GM21825 (cell line): ENCODE data around the gene SRSF10.
A peak's percentile ranks its signal among the peaks of the same experiment; 100 is the strongest.
"Not testable (repeated sequence)": the region's sequence is repeated elsewhere in the genome, so short reads cannot be mapped to it uniquely, and the experiment has no call there.

Experiments used
- ATAC-seq: cut with Tn5 transposase; IDR thresholded peaks from one replicate; pipeline ENCODE4 v1.9.1; 2021; ENCODE audit warnings: mild to moderate bottlenecking, moderate library complexity; ENCODE audit not compliant: unreplicated experiment

SRSF10 gene

DNA sequence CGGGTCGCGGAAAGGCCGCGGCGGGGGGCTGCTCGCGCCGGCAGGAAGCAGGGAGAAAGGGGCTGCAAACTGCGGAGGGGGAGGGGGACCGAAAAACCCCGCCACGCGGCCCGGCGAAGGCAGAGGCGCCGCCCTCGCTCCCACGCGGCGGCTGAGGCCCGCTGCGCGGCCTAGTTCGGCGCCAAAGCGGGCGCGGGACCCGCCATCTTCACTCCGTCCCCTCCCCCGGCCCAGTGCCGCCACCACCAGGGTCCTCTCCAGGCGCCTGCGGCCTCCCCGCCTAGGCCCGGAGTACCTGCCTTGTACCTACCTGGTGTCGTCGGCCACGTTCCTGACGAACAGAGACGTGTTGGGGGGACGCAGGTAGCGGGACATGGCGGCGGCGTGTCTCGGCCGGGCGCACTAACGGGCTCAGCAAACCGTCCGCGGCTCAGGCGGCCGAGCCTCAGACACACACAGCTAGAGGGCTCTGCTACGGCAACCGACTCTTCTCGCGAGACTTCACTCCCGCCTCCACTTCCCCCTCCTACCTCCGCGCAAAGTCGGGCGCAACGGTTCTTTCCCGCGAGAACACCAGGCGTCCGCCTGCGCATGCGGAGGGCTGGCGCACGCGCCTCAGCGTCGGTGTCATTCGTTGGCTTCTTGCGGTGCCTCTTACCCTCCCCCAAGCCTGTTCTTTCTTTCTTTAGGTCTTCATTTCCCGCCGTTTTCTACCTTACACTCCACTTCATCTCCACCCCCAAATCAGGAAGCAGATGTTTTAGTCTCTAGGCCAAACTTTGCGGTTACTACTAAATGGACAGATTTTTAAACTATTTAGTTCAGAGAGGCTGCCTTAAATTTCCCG is at the start of gene SRSF10:
SRSF10 (minus strand) TSS at position 447 of the 847 bp plus-strand sequence; CDS start at position 375, 72 bp downstream.
- ATAC-seq = peak; percentile 86

DNA sequence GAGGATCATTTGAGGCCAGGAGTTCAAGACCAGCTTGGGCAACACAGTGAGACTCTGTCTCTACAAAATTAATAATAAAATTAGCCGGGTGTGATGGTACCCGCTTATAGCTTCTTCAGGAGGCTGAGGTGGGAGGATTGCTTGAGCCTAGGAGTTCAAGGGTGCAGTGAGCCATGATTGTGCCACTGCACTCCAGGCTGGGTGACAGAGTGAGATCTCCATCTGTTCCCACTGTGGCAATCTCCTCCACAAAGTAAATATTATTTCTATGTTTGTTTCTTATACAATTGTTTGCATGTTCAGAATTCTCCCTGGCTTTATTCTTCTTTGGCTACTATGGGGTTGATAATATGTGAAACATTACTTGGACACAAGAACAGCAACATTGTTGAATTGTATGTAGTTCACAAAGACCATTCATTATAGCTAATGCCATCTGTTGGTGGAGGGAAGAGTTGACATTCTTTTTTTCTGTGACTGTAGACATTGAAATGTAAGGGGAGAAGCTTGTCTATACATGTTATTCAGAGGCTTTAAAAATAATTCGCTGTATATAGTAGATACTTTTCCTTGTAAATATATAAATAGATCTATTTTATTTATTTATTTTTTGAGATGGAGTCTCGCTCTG is 47.8 kb upstream of the SRSF10 start:
- no peak for ATAC-seq

DNA sequence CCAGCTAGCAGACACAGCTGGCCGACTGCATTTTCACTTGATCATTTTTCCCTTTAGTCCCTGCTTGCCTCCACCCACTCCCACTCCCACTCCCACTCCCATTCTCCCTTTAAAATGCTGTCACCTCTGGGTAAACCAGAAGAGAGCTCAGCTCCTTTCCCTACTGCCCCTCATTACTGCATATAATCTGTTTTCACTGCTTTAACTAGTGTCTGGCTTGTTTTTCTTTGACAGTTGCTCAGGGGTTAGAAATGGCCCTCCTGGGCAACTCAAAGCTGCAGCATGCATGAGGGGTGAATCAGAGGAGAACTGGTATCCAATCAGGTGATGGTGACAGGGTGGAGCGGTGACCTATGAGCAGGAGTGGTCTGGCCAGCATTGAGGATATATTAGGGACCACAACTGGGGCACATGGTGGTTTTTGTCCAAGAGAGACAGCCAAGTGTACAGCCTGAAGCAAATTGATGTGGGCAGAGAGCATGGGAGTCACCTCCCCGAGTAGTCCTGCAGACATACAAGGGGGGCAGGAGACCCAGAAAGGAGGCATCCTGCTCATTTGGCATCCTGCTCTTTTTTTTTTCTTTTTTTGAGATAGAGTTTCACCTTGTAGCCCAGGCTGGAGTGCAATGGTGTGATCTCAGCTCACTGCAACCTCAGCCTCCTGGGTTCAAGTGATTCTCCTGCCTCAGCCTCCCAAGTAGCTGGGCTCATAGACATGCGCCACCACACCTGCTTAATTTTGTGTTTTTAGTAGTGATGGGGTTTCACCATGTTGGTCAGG is 42.6 kb upstream of the SRSF10 start:
- no peak for ATAC-seq

DNA sequence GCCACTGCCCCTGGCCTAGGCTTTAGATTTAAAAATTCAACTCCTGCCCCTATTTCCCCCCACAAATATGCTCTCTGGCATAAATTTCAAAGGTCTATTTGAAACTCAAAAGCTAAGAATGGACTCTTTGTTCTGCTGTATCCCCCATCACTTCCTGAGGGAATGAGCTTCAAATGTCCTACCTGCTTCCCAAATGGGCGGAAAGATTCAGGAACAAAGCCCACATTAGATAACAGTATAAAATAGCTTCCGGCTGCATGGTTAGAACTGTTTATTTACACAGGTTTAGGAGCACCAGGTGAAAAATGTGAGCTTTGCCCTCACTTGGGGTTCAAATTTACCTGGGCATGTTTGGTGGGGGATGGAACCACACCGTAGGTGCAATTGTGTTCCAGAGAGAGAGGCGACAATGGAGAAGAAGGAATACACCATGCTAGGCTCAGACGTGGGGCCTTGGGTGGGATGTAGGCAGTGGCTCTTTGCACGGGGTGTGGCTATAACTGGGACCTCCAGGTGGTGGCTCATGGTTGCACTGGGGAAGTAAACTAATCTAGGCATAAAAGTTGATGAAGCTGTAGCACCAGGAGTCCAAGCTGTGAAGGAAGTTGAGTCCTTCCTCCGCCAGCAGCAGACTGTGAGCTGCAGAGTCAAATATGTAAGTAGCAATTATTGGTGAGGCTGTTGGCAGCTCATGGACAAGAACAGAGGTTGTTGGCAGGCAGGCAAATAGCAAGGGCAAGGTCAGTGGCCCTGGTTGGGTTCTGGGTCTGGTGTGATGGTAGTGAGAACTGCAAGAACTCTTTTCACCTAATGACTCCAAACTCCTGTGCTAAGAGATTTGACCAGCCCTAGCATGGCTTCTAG is 41.5 kb upstream of the SRSF10 start:
- ATAC-seq = no peak

DNA sequence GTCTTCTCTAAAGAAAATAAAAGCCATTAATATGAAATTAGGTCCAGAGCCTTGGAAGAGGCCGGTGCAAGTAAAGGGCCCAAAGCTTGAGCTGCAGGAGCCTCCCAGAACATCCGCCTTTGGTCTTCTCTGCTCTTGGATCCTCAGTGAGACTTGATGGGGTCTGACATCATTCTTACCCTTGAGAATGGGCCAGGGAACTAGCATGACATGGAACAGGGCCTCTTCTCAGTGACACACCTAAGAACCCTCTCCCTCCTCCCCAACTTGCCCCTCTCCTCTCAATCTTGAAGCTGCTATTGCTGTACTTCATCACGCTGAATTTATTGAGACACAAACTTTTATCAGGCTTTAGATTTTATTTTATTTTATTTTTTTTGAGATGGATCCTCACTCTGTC is 40.3 kb upstream of the SRSF10 start:
- ATAC-seq = no peak

DNA sequence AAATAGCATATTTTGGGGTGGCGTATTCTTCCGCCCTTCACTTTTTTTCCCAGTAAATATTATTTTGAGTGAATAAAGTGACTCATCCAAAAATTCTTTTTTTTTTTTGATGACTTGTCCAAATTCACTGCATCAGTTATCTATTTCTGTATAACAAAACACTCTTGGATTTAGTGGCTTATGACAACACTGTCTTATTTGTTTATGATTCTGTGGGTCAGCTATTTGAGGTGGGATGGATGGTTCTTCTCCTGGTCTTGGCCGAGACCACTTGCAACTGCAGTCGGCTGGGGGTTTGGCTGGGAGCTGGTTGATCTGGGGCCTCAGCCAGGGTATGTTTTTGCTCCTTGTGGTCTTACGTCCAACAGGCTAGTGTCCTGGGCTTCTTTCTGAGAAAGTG is 39.9 kb upstream of the SRSF10 start:
- no peak for ATAC-seq

DNA sequence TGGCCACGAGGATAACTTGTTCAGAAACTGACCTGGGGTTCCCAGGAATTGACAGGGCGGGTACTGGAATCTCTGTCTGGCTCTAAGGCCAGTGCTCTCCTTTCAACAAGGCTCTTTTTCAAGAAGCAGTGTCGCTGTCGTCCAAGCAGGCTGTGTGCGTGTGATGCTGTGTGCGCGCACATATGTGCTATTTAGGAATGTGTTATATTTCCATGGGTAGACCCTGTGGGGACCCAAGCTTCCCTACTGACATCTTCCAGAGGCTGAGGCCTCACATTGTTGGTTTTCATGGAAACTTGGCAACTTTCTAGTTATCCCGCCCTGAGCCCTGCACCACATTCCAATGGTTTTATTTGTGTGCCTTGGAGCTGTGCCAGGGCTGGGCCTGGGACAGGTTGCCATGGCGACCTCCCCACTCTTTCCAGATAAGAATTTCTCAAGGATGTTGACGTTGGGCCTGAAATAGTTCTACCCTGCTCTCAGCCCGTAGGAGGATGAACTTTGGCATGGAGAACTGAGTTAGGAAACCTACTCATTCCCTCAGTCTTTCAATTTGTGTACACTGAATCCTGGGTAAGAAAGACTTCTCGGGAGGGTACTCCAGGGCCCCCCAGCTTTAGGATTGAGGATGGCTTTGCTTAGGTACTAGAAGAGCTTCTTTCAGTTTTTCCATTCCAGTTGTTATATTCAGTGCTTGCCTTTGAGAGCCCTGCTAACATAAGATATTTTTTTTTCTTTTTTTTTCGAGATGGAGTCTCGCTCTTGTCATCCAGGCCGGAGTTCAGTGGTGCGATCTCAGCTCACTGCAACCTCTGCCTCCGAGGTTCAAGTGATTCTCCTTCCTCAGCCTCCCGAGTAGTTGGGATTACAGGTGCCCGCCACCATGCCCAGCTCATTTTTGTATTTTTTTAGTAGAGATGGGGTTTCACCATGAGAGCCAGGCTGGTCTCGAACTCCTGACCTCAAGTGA is 38.8 kb upstream of the SRSF10 start:
- no peak for ATAC-seq

DNA sequence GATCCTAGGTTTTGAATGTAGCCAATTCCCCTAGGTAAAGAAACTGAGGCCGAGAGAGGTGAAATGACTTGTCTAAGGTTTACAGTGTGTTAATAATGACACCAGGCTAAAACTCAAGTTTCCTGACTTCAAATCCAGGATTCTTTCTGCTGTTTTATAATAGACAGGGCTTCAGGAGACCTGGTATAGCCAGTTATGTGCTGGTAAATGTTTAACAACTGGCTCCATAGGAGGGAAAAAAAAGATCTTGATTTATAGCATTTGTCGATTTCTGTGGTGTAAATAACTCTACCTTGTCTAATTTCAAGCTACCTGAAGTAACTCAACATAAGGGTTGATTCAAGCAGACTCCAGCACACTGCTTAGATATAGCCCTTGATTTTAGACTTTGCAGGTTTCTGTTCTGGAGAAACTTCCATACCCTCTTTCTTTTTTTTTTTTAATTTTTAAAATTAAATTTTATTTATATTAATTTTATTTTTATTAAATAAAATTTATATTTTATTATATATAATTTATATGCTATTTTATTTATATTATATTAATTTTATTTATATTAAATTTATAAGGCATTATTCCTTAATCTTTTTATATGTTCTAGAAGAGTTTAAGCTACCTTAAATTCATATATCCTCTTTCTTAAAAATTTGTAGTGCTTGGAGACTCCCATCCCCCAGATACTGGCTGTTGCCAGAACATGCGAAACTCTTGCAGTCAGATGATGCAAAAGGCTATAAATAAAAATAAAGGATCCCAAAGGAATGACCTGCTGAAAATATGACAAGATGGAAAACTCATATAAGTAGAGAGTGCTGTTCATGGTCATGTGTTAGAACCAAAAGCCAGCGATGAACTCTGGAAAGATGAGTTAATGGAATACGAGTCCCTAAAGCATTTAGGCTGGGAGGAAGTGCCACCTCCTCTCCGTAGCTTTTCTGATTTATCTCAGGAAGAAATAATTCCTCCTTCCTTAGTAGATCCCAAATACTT is 35.4 kb upstream of the SRSF10 start:
- no peak for ATAC-seq

DNA sequence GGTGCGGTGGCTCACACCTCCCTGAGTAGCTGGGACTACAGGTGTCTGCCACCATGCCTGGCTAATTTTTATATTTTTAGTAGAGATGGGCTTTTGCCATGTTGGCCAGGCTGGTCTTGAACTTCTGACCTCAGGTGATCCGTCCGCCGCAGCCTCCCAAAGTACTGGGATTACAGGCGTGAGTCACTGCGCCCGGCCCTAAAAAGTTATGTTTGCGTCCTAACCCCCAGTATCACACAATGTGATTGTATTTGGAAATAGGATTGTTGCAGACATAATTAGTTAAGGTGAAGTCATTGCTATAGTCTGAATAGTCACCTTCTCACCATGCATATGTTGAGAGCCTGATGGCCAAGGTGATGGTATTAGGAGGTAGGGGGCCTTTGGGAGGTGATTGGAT is 32.8 kb upstream of the SRSF10 start:
- ATAC-seq = not testable (repeated sequence)

DNA sequence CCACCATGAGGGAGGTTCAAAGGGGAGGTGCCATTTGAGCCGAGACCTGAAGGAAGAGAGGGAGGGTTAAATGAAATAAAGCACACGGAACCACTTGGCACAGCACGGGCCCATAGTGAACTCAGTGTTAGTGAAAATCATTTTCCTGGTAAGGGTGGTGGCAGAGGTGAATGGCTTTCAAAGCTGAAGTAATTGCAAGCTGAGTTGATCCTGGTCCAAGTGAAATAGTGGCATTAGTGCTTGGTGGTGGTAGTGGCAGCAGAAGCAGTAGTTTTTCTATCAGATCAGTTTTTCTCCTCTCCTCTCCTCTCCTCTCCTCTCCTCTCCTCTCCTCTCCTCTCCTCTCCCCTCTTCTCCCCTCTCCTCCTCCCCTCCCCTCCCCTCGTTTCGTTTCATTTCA is 30.5 kb upstream of the SRSF10 start:
- no peak for ATAC-seq

DNA sequence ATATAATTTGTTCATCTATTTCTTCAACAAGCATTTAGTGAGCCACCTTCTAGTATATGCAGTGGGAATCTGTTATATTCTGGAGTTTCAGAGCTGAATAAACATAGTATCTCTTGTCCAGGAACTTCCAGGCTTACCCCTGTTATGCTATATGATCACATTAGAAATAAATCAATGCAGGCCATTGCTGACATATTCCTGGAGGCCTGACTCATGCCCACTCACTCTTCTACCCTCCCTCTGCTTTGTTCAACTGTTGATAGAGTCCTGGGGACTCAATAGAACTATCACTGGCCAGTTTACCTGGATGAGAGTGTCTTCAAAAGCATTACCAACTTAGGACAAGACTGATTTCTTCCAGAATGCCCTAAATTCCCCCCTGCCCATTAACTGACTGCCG is 29.3 kb upstream of the SRSF10 start:
- no peak for ATAC-seq

DNA sequence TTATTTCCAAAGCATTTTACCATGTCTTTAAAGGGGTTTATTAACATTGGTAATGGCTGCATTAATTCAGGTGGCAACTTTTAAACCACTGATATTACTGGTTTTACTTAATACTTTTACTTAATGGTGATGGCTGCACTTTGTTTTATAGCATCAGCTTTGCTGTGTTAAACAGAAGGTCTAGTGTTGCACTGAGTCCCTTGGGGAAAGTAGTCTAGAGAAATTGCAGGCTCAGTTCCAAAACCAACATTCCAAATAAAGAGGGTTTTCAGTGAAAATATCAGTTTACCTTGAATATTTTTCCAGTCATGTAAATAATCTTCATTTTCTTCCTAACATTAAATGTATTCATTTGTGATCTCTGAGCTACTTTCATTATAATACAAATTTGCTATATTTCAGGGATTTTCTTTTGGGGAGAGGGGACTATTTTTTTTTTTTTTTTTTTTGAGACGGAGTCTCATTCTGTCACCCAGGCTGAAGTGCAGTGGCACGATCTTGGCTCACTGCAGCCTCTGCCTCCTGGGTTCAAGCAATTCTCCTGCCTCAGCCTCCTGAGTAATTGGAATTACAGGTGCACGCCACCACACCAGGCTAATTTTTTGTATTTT is 28.6 kb upstream of the SRSF10 start:
- ATAC-seq = not testable (repeated sequence)

DNA sequence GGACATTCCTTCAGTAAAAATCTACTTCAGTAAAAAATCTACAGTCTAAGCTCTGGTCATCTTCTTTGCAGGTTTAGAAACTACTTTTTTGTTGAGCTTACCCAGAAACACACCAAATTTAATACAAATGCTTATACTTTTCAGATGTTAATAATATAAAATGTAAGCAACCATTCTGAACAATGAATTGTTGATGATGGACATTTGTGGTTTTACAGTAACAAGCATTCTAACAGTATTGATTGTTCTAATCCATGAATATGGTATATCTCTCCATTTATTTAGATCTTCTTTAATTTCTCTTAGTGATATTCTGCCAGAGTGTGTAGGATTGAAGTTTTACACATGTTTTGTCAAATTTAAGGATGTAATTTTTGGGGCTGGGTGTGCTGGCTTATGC is 27.0 kb upstream of the SRSF10 start:
- no peak for ATAC-seq

DNA sequence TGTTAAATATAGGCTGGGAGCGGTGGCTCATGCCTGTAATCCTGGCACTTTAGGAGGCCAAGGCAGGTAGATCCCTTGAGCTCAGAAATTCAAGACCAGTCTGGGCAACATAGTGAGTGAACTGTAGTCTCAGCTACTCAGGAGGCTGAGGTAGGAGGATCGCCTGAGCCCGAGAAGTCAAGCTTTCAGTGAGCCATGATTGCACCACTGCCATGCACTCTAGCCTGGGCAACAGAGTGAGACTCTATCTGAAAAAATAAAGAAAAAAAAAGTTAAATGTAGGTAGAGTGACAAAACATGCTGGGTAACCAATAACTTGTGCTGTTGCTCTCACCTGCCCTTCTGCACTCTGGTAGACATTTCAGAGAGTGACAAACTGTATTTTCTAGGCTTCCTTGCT is 25.0 kb upstream of the SRSF10 start:
- ATAC-seq = no peak

DNA sequence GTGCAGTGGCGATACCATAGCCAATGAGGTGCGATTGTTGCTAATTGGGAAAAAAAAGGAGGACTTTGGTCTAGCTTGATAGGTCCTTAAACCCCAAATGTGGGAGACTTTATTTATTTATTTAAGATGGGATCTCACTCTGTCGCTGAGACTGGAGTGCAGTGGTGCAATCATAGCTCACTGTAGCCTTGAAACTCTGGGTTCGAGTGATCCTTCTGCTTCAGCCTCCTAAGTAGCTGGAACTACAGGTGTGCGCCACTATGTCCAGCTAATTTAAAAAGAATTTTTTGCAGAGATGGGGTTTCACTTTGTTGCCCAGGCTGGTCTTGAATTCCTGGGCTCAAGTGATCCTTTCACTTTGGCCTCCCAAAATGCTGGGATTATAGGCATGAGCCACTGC is 24.0 kb upstream of the SRSF10 start:
- ATAC-seq = no peak

DNA sequence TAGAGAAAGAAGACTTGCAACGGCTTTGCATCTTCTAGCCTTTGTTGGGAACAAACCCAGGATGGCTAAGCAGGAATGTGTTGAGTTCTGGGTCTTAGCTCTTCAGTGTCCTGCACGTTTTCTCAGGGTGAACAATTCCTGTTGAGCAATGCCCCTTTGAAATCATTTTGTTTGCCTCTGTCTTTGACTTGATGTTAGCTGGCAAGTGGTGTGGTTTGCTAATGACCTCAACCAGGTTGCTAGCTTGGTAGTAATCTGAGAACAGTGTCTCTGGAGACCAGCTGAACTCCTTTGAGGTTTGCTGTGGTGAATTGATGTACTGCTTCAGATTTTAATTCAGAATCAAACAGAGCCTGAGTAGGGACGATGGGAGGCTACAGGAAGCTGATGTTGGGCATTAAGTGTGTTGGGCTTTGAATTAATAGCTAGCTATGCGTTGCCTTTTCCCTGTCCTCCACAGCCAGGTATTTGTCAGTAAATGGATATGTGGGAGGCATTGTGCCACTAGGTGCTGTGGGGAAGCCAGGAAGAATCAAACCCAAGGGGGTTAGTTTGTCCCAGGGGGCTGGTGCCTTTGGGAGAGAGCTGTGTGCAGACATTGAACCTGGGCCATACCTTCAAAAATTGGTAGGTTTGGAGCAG is 23.3 kb upstream of the SRSF10 start:
- ATAC-seq = no peak

DNA sequence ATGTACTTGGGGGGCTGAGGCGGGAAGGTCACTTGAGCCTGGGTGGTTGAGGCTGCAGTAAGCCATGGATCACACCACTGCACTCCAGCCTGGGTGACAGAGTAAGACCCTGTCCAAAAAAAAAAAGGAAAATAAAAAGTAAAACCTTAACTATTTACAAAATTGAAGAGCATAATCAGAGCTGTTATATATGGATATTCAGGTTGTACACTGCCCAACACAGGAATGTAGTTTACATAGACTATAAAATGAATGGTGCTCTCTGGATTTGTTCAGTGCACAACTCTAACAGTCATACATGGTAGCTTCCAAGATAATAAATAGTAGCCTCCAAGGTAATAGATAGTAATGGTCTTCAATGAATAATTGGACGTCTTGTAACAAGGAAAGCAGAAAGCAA is 22.6 kb upstream of the SRSF10 start:
- no peak for ATAC-seq
